A549 (cell line): Measurements from ENCODE around the gene NGEF. TPM values are rescaled to one million over a fixed set of nuclear protein-coding genes. Genes with fewer than 3 reads are reported as not detected.

ENCODE experiments used
- ATAC-seq, 2 experiments: fragments of 200-7000 bp in 1 of 2; fragments of >200 bp in 1 of 2; cut with Nextera tagmentation in 1 of 2; cut with Tn5 transposase in 1 of 2; 3 replicates each; pipeline versions ENCODE4 v1.8.0 to v1.9.1; 2018 to 2020; ENCODE audit warnings: mild to moderate bottlenecking in 1 of 2, moderate library complexity in 1 of 2
- CTCF ChIA-PET: fragments of 300-600 bp; sonication (Branson Sonifier 250); formaldehyde crosslinking; extraction: SDS; loops from one replicate; lab custom pipeline; 2021; ENCODE audit warnings: antibody characterized with exemption, inconsistent platforms; lab: Yijun Ruan, JAX
- POLR2A ChIA-PET: fragments of 350-600 bp; formaldehyde crosslinking; extraction: SDS; loops from one replicate; lab custom pipeline; 2021; ENCODE audit warnings: antibody characterized with exemption, inconsistent platforms; lab: Yijun Ruan, JAX
- DNase-seq, 2 experiments: peaks; one replicate each; pipeline versions ENCODE4 v3.0.0 to v3.0.0-alpha.2; 2011 to 2016; ENCODE audit warnings: low read depth in 1 of 2, low spot score in 1 of 2
- FAIRE-seq: peaks from 2 replicates; lab custom pipeline; 2011; peaks lifted over from hg19 to GRCh38; lab: Jason Lieb, UNC
- H3K27ac ChIP-seq, 2 experiments: fragments of >200 bp; sonication (Bioruptor Twin); formaldehyde crosslinking; 3 replicates each; pipeline ENCODE4 v1.5.1; 2016 to 2017
- H3K4me1 ChIP-seq: fragments of >200 bp; sonication (Bioruptor Twin); formaldehyde crosslinking; 3 replicates; pipeline ENCODE4 v1.6.1; 2016
- H3K4me2 ChIP-seq: fragments of >200 bp; sonication (Bioruptor Twin); formaldehyde crosslinking; 3 replicates; pipeline ENCODE4 v1.6.1; 2016
- H3K4me3 ChIP-seq: fragments of >200 bp; sonication (Bioruptor Twin); formaldehyde crosslinking; 3 replicates; pipeline ENCODE4 v1.5.1; 2016
- H3K9me3 ChIP-seq: fragments of >200 bp; sonication (Bioruptor Twin); formaldehyde crosslinking; 3 replicates; pipeline ENCODE4 v1.6.1; 2016
- ATOH8 ChIP-seq: fragments of 250-450 bp; sonication (Bioruptor Pico); IDR thresholded peaks from 2 replicates; pipeline ENCODE4 v1.5.0; 2020; ENCODE audit warnings: low read depth, mild to moderate bottlenecking, moderate library complexity
- CBX2 ChIP-seq: fragments of 200-600 bp; sonication (generic); IDR thresholded peaks from 2 replicates; pipeline ENCODE4 v1.6.1; 2016; ENCODE audit warnings: low read depth, mild to moderate bottlenecking, borderline replicate concordance
- EHF ChIP-seq: fragments of 250-450 bp; sonication (Bioruptor Pico); IDR thresholded peaks from 2 replicates; pipeline ENCODE4 v1.5.0; 2020; ENCODE audit warnings: mild to moderate bottlenecking
- EHMT2 ChIP-seq: fragments of 200-600 bp; sonication (generic); IDR thresholded peaks from 2 replicates; pipeline ENCODE4 v1.6.1; 2016; ENCODE audit warnings: antibody characterized with exemption, low read depth, mild to moderate bottlenecking, moderate library complexity
- ELK1 ChIP-seq: fragments of 150-350 bp; IDR thresholded peaks from 2 replicates; pipeline ENCODE4 v1.6.1; 2014; ENCODE audit warnings: low read depth, mild to moderate bottlenecking, low read length
- FOSB ChIP-seq: fragments of 250-450 bp; sonication (Bioruptor Pico); IDR thresholded peaks from 2 replicates; pipeline ENCODE4 v1.5.0; 2020; ENCODE audit warnings: mild to moderate bottlenecking, moderate library complexity
- HOXB5 ChIP-seq: fragments of 250-450 bp; sonication (Bioruptor Pico); IDR thresholded peaks from 2 replicates; pipeline ENCODE4 v1.5.0; 2020; ENCODE audit warnings: mild to moderate bottlenecking, moderate library complexity
- KDM5A ChIP-seq: fragments of 200-600 bp; sonication (generic); IDR thresholded peaks from 2 replicates; pipeline ENCODE4 v1.6.1; 2016; ENCODE audit warnings: antibody characterized with exemption, mild to moderate bottlenecking
- MAZ ChIP-seq: fragments of 150-350 bp; IDR thresholded peaks from 2 replicates; pipeline ENCODE4 v1.6.1; 2014; ENCODE audit warnings: antibody characterized with exemption, low read depth, low read length, borderline replicate concordance
- MYC ChIP-seq: IDR thresholded peaks from 2 replicates; pipeline ENCODE4 v1.6.1; 2012; ENCODE audit warnings: mild to moderate bottlenecking, inconsistent platforms, low read length, improper control_type of control experiment, borderline replicate concordance
- NFE2L2 ChIP-seq: fragments of 150-350 bp; conservative IDR thresholded peaks from 2 replicates; pipeline ENCODE4 v1.6.1; 2014; ENCODE audit warnings: low read length
- NPAS2 ChIP-seq: fragments of 250-450 bp; sonication (Bioruptor Pico); IDR thresholded peaks from 2 replicates; pipeline ENCODE4 v1.8.0; 2022; ENCODE audit warnings: mild to moderate bottlenecking, moderate library complexity, borderline replicate concordance
- POLR2AphosphoS2 ChIP-seq: conservative IDR thresholded peaks from 2 replicates; pipeline ENCODE4 v1.6.1; 2012; ENCODE audit warnings: low read length, improper control_type of control experiment, inconsistent platforms
- RAD21 ChIP-seq, 2 experiments: fragments of >200 bp in 1 of 2; sonication (Bioruptor Twin) in 1 of 2; formaldehyde crosslinking in 1 of 2; IDR thresholded peaks in 1 of 2; conservative IDR thresholded peaks in 1 of 2; 2 replicates in 1 of 2; 3 replicates in 1 of 2; pipeline ENCODE4 v1.6.1; 2012 to 2018; ENCODE audit warnings: inconsistent platforms in 1 of 2
- RARB ChIP-seq: fragments of 250-450 bp; sonication (Bioruptor Pico); IDR thresholded peaks from 2 replicates; pipeline ENCODE4 v1.8.0; 2021; ENCODE audit warnings: mild to moderate bottlenecking, moderate library complexity
- RFX5 ChIP-seq: fragments of 450-650 bp; IDR thresholded peaks from 2 replicates; pipeline ENCODE4 v1.7.1; 2014; ENCODE audit warnings: antibody characterized with exemption, mild to moderate bottlenecking, moderate library complexity
- TFCP2L1 ChIP-seq: fragments of 250-450 bp; sonication (Bioruptor Pico); IDR thresholded peaks from 2 replicates; pipeline ENCODE4 v1.5.0; 2021; ENCODE audit warnings: mild to moderate bottlenecking
- TP53 ChIP-seq: fragments of 250-450 bp; sonication (Bioruptor Pico); IDR thresholded peaks from 2 replicates; pipeline ENCODE4 v1.5.0; 2021; ENCODE audit warnings: mild to moderate bottlenecking, moderate library complexity
- WGBS: methylation state at CpG from one replicate; pipeline ENCODE4 v1.1.6; 2017; ENCODE audit errors: missing lambda C conversion rate; 5-methylcytosine and 5-hydroxymethylcytosine counted together
- polyA plus RNA-seq, 4 experiments: library from polyadenylated mRNA; depleted of rRNA in 3 of 4; stranded (reverse); fragments of >200 nt; fragmentation: RNase III in 1 of 4; extraction: RNeasy Plus Mini Kit Qiagen cat#74134 plus additional on column Dnase treatment in 1 of 4; gene quantifications; 2 replicates in 3 of 4; 3 replicates in 1 of 4; pipeline ENCODE4 v1.2.3, GENCODE V29; 2011 to 2017

The NGEF gene
- polyA plus RNA-seq, 2 of the 4 experiments (the other 2 are of a cell fraction), result 8.1 to 9.7 TPM

- WGBS, result 79% methylated on average over 10 of the region's 11 CpGs
Measured at GRCh38 chr2:232925153-232925820, 87.8 kb downstream of the NGEF start.

GRCh38 chr2:232924433-232924832 is 88.6 kb downstream of the NGEF start:
- Histone ChIP-seq H3K9me3 (no peaks in the 10 kb centered on the region), H3K4me3 (no peak overlapping the region), H3K4me1 (peaks cover 6% of the 10 kb centered on the region; the same call in 1 of the 3 replicates), H3K4me2 (no peak overlapping the region), H3K27ac (no peak overlapping the region)
- FAIRE-seq (no peak), ATAC-seq (no peak), DNase-seq (no peak)
- no peak for TF ChIP-seq ATOH8 (CRISPR knock-in tag)
- TF ChIP-seq RARB (CRISPR knock-in tag), result no peak
- no peak for TF ChIP-seq FOSB (CRISPR knock-in tag)
- TF ChIP-seq ELK1, result no peak
- no peak for TF ChIP-seq MAZ
- TF ChIP-seq RFX5, result no peak
- TF ChIP-seq TP53 (CRISPR knock-in tag), result no peak
- TF ChIP-seq TFCP2L1, result no peak
- TF ChIP-seq CBX2, result no peak
- no peak for TF ChIP-seq EHMT2
- no peak for TF ChIP-seq EHF
- TF ChIP-seq, all 56 proteins: peak for 0
- ChIA-PET CTCF (no interaction called here), POLR2A (interaction anchor here (0.6 kb wide), 1 partner anchor 10 kb away, joined by 3 read pairs; no protein-coding TSS in a partner anchor)

More at GRCh38 chr2:232925153-232925820, 87.8 kb downstream of the NGEF start:
- no peak for TF ChIP-seq RAD21 (conservative IDR thresholded peaks at IDR 0.05 in 1 of 2, IDR thresholded peaks at IDR 0.05 in 1 of 2)
- no peak for TF ChIP-seq NPAS2
- no peak for TF ChIP-seq NFE2L2
- no peak for TF ChIP-seq MYC
- no peak overlapping the region for H3K27ac ChIP-seq
- no peak overlapping the region for H3K4me3 ChIP-seq
- FAIRE-seq, result no peak
- ChIA-PET CTCF (interaction anchor here (1.2 to 1.4 kb wide), 2 partner anchors 24 to 104 kb away, joined by 3 to 4 read pairs; no protein-coding TSS in a partner anchor), POLR2A (no interaction called here)
- no peak for DNase-seq
- no peaks in the 10 kb centered on the region for H3K9me3 ChIP-seq
- ATAC-seq, result no peak
- H3K4me1 ChIP-seq, result peaks cover 6% of the 10 kb centered on the region; the same call in 1 of the 3 replicates
- H3K4me2 ChIP-seq, result no peak overlapping the region

GRCh38 chr2:232920760-232921159 is 92.3 kb downstream of the NGEF start:
- ATAC-seq, result no peak
- no peak for DNase-seq
- Histone ChIP-seq H3K4me3 (no peak overlapping the region), H3K27ac (no peak overlapping the region), H3K4me1 (no peaks in the 10 kb centered on the region), H3K4me2 (no peak overlapping the region), H3K9me3 (no peaks in the 10 kb centered on the region)
- POLR2A ChIA-PET, result no interaction called here
- TF ChIP-seq POLR2AphosphoS2 (no peak), KDM5A (no peak), HOXB5 (CRISPR knock-in tag) (no peak)
- 64% methylated on average over 3 of the region's 3 CpGs for WGBS
- FAIRE-seq, result no peak
- CTCF ChIA-PET, result interaction anchor here (1.8 kb wide), 1 partner anchor 133 kb away, joined by 7 read pairs; no protein-coding TSS in a partner anchor

- WGBS, result 88% methylated on average over 6 of the region's 11 CpGs
- ChIA-PET CTCF (no interaction called here), POLR2A (no interaction called here)
- Histone ChIP-seq H3K4me1 (no peaks in the 10 kb centered on the region), H3K4me2 (no peak overlapping the region), H3K27ac (no peak overlapping the region), H3K4me3 (no peak overlapping the region)
- FAIRE-seq (no peak), ATAC-seq (no peak)
- no peak for TF ChIP-seq HOXB5 (CRISPR knock-in tag)
- TF ChIP-seq, all 56 proteins: peak for 0
- DNase-seq, result no peak
- no peaks in the 10 kb centered on the region for H3K9me3 ChIP-seq
Measured at GRCh38 chr2:232920055-232920454, 93.0 kb downstream of the NGEF start.
